GM18507 (cell line): ENCODE measurements around the gene KIF18A.
"Not testable (repeated sequence)": the region's sequence is repeated elsewhere in the genome, so short reads cannot be mapped to it uniquely, and the experiment has no call there.

Experiments used
- DNase-seq: peaks from one replicate; pipeline ENCODE4 v3.0.0; 2011; ENCODE audit warnings: low read depth; ENCODE audit not compliant: insufficient read length; ENCODE audit errors: extremely low spot score
- FAIRE-seq: peaks from 2 replicates; lab custom pipeline; 2011; peaks lifted over from hg19 to GRCh38; lab: Jason Lieb, UNC

The KIF18A gene

GRCh38 chr11:28107750-28108618 lies at the start of gene KIF18A, which contains the start of gene METTL15:
Gene KIF18A (minus strand): TSS chr11:28108156. CDS start chr11:28097947, 10,209 bp downstream.
Gene METTL15 (plus strand): TSS chr11:28108388. CDS start chr11:28113335, 4,947 bp downstream.
- peak; percentile 74 for DNase-seq
- peak; percentile 99 for FAIRE-seq

DNA sequence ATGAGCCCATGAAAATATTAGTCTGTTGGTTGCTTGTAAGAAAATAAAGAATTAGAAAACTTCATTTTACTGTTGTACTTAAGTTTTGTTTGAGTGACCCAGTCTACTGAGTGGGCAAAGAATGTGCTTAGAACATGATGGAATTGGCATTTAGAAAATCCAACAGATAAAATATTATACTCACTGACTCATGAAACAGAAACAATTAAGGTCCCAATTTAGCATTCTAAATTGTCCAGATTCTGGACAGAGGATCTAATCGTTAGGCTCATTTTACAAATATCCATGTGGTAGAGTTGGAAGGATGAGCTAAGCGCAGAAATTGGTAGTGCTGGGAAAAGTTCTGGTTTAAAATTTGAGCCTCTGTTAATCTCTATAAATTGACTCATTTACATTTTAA lies 45.6 kb upstream of the KIF18A start:
- no peak for FAIRE-seq
- no peak for DNase-seq

DNA sequence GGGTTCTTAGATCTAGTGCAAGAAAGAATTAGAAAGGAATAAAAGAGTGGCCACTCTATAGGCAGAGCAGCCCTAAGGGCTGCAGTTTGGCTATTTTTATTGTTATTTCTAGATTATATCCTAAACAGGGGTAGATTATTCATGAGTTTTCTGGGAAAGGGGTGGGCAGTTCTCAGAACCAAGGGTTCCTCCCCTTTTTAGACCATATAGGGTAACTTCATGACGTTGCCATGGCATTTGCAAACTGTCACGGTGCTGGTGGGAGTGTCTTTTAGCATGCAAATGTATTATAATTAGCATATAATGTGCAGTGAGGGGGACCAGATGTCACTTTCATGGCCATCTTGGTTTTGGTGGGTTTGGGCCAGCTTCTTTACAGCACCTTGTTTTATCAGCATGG lies 44.8 kb upstream of the KIF18A start:
- DNase-seq: no peak
- FAIRE-seq: no peak

DNA sequence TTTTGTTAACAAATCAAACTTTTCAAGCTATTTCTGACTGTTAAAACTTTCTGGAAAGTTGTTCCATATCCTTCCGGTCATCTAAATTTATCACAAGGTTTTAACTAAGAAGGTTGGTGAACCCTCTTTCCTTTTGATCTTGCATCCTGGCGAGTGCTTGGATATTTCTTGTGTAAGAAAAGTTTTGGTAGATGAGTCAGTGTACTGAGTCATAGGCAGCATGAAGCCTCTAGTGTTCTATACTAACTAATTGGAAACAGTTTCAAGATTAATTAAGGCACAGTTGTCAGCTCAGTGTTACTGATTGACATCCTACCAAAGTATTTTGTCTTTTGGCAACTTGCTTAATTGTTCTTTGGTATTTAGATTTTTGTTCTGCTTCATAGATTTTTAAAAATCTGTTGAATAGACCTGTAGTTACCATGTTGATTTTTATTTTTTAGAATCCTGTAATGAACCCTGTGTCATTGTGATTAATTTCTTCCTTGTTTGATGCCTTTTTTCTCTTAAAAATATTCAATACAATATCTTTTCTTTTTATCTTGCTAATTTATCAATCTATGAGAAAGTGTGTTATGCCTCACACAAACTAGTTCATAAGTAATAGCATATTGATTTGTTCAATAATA lies 38.3 kb upstream of the KIF18A start:
- FAIRE-seq (no peak), DNase-seq (no peak)

GRCh38 chr11:28144808-28145207 lies 36.9 kb upstream of the KIF18A start:
- DNase-seq (no peak), FAIRE-seq (no peak)

GRCh38 chr11:28142724-28143123 lies 34.8 kb upstream of the KIF18A start:
- no peak for FAIRE-seq
- DNase-seq: no peak

GRCh38 chr11:28140689-28141455 lies 32.9 kb upstream of the KIF18A start:
- no peak for FAIRE-seq
- no peak for DNase-seq

GRCh38 chr11:28139841-28140415 lies 32.0 kb upstream of the KIF18A start:
- FAIRE-seq (no peak), DNase-seq (no peak)

GRCh38 chr11:28137832-28138231 lies 29.9 kb upstream of the KIF18A start:
- FAIRE-seq: no peak
- DNase-seq: no peak

DNA sequence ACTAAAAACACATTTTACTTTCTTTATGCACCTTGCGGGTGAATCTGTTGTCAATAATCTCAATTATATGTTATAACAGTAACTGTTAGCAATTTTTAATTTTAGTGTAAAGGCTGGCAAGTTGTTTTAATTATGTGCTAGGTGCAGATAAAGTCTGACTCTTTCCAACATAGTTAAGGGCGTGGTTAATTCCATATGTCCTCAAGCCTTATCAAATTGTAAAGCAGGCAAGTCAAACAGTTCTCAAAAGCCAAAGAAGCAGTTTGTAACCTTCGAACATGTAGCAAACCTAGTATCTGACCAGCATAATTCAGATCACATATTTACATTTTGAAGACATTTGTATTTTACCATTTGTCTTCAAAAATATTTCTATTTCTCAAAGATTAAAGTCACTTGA lies 29.4 kb upstream of the KIF18A start:
- FAIRE-seq (no peak), DNase-seq (no peak)

DNA sequence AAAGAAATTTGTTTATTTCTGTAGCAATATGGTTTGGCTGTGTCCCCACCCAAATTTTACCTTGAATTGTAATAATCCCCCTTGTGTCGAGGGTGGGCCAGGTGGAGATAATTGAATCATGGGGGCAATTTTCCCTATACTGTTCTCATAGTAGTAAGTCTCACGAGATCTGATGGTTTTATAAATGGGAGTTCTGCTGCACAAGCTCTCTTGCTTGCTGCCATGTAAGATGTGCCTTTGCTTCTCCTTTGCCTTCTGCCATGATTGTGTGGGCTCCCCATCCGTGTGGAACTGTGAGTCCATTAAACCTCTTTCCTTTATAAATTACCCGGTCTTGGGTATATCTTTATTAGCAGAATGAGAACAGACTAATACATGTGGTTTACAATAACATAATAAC lies 28.2 kb upstream of the KIF18A start:
- not testable (repeated sequence) for DNase-seq, FAIRE-seq

GRCh38 chr11:28133146-28133545 lies 25.2 kb upstream of the KIF18A start:
- no peak for FAIRE-seq
- DNase-seq: no peak

GRCh38 chr11:28132548-28132947 lies 24.6 kb upstream of the KIF18A start:
- no peak for DNase-seq
- FAIRE-seq: no peak

DNA sequence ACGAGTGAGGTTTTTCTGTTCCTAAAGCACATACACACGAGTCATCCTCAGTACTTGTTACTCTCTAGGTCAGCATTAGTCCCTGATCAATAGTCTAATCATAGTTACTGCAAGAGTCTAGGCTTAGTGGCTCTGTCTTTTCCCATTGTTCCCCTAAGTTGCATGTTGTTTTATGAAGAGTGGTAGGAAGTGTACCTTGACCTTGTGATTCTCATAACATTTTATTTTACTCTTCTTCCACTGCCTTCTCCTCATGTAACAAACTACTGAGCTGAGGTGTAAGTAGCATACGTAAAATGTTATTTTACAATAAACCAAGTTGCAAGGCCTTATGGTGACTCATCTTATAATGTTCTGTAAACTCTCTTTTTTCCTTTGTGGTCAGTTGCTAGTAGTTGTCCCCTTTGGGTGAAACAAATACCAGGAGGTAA lies 15.2 kb upstream of the KIF18A start:
- FAIRE-seq: no peak

GRCh38 chr11:28117712-28118111 lies 9.8 kb upstream of the KIF18A start:
- DNase-seq: no peak
- no peak for FAIRE-seq

More for the DNA sequence above, 15.2 kb upstream of the KIF18A start:
- DNase-seq: no peak

DNA sequence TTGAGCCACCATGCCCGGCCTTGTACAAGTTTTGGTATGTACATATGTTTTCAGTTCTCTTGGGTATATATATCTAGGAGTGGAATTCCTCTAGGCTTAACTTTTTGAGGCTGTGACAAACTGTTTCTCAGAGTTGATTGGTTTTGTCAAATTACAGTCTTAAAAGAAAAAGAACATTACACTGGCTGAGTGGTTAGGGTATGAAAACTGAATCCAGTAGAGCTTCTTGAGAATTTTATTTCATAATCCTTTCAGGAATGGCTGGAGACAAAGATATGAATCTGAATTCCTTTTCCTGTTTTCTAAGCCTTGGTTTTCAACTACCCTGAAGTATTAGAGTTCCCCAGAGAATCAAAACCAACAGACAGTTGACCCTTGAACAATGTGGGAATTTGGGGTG lies 6.8 kb upstream of the KIF18A start:
- FAIRE-seq: no peak
- DNase-seq: no peak

DNA sequence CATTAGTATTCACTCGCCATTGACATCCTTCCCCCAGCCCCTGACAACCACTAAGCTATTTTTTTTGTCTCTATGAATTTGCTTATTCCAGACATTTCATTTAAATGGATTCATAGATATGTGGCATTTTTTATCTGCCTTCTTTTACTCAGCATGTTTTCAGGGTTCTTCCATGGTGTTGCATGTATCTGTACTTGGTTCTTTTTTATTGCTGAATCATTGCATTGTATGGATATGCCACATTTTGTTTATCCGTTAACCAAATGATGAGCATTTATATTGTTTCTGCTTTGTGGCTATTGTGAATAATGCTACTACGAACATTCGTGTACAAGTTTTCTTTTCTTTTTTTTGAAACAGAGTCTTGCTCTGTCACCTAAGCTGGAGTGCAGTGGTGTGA lies 6.2 kb upstream of the KIF18A start:
- FAIRE-seq: no peak

GRCh38 chr11:28110821-28111200 lies 2.9 kb upstream of the KIF18A start:
- DNase-seq (no peak), FAIRE-seq (no peak)

More for the DNA sequence above, 6.2 kb upstream of the KIF18A start:
- no peak for DNase-seq

DNA sequence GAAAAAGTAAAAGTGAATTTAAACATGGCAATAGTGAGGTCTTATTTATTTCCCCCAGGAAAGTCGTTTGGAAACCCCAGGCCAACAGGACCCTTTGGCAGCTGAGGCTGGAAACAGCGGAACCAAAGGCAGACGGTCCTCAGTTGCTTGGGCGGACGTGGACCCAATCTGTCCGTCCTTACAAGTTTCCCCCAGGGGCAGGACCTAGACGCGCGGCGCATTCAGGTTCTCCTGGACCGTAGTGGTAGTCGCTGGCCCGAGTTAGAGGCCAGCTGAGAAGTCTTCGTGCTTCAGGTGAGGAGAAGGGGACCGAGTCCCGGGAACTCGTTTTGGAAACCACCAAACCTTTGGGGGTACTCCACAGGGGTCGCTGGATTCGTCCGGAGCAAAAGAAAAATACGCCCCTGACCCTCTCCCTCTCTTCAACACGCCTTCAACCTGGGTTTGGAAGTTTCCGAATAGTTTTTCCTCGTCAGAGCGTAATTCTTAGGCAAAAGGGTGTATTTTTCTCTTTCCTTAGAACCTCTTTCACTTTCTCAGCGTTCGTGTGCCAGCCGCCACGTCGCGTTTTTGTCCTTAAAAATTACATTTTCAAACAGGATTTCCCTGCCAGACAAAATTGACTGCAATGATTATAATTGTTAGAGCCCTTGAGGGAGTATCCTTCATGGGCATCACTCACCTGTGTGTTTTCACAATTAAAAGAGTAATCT lies 2.3 kb upstream of the KIF18A start:
- DNase-seq (peak; percentile 43), FAIRE-seq (peak; percentile 61)
